H1 (cell line): ENCODE measurements around the gene CBLC. TPM values are rescaled to one million over a fixed set of nuclear protein-coding genes. Genes with fewer than 3 reads are reported as not detected.

Source experiments
- CTCF ChIA-PET: fragments of 300-600 bp; sonication (Branson Sonifier 250); formaldehyde crosslinking; loops from one replicate; lab custom pipeline; 2021; ENCODE audit not compliant: partially characterized antibody; lab: Charles Lee
- POLR2A ChIA-PET: fragments of 300-600 bp; sonication (Branson Sonifier 250); formaldehyde crosslinking; loops from one replicate; lab custom pipeline; 2021; ENCODE audit warnings: inconsistent platforms; ENCODE audit not compliant: partially characterized antibody; lab: Charles Lee
- DNase-seq, 2 experiments: peaks; one replicate each; pipeline versions ENCODE4 v3.0.0 to v3.0.0-alpha.2; 2010 to 2022; ENCODE audit warnings: low spot score in 2 of 2, low read depth in 1 of 2, mixed read lengths in 1 of 2
- FAIRE-seq: peaks from 2 replicates; lab custom pipeline; 2011; peaks lifted over from hg19 to GRCh38; lab: Jason Lieb, UNC
- H2AFZ ChIP-seq: 2 replicates; pipeline ENCODE4 v1.8.1; 2012; ENCODE audit warnings: low read length, inconsistent platforms
- H2AK5ac ChIP-seq: 2 replicates; pipeline ENCODE4 v1.6.1; 2013; ENCODE audit warnings: low read depth, low read length
- H2BK120ac ChIP-seq: replicated peaks from 2 replicates; pipeline ENCODE3; 2013; ENCODE audit warnings: low read depth, low read length, inconsistent platforms
- H2BK12ac ChIP-seq: 2 replicates; pipeline ENCODE4 v1.6.1; 2013; ENCODE audit warnings: low read depth, low read length
- H2BK15ac ChIP-seq: 2 replicates; pipeline ENCODE4 v1.6.1; 2013; ENCODE audit warnings: low read length
- H2BK20ac ChIP-seq: 2 replicates; pipeline ENCODE4 v1.6.1; 2013; ENCODE audit warnings: low read length
- H2BK5ac ChIP-seq: 2 replicates; pipeline ENCODE4 v1.6.1; 2013; ENCODE audit warnings: low read depth, low read length
- H3K14ac ChIP-seq: 2 replicates; pipeline ENCODE4 v1.6.1; 2013; ENCODE audit warnings: inconsistent platforms; ENCODE audit not compliant: insufficient read length
- H3K18ac ChIP-seq: 2 replicates; pipeline ENCODE4 v1.6.1; 2013; ENCODE audit warnings: low read length; ENCODE audit errors: extremely low read depth
- H3K23ac ChIP-seq: 2 replicates; pipeline ENCODE4 v1.6.1; 2013; ENCODE audit warnings: inconsistent platforms; ENCODE audit not compliant: insufficient read length
- H3K23me2 ChIP-seq: 2 replicates; pipeline ENCODE4 v1.6.1; 2013; ENCODE audit warnings: low read depth, low read length
- H3K27ac ChIP-seq: 2 replicates; pipeline ENCODE4 v1.6.1; 2011; ENCODE audit warnings: low read depth, low read length, inconsistent platforms
- H3K27me3 ChIP-seq, 4 experiments: replicated peaks in 1 of 4; 1 replicate in 1 of 4; 2 replicates in 3 of 4; pipeline versions ENCODE4 v1.6.1 to v1.8.1; 2011 to 2013; ENCODE audit warnings: low read length in 3 of 4, mild to moderate bottlenecking in 3 of 4, inconsistent platforms in 2 of 4, mixed read lengths in 2 of 4, moderate library complexity in 1 of 4; ENCODE audit not compliant: control insufficient read depth in 3 of 4, insufficient read depth in 3 of 4; ENCODE audit errors: extremely low read depth in 1 of 4
- H3K36me3 ChIP-seq, 4 experiments: 2 replicates each; pipeline versions ENCODE4 v1.6.1 to v1.8.1; 2011 to 2013; ENCODE audit warnings: mild to moderate bottlenecking in 4 of 4, low read length in 3 of 4, moderate library complexity in 2 of 4, control low read depth in 1 of 4, inconsistent platforms in 1 of 4; ENCODE audit not compliant: insufficient read depth in 4 of 4, control insufficient read depth in 2 of 4
- H3K4ac ChIP-seq: replicated peaks from 2 replicates; pipeline ENCODE3; 2013; ENCODE audit warnings: low read length, low read depth, mixed read lengths, inconsistent platforms; ENCODE audit not compliant: insufficient read length
- H3K4me1 ChIP-seq, 4 experiments: replicated peaks in 1 of 4; 1 replicate in 1 of 4; 2 replicates in 3 of 4; pipeline versions ENCODE4 v1.6.1 to v1.8.1; 2011 to 2013; ENCODE audit warnings: low read length in 3 of 4, inconsistent platforms in 2 of 4, mixed read lengths in 1 of 4; ENCODE audit not compliant: insufficient read depth in 4 of 4, control insufficient read depth in 3 of 4
- H3K4me2 ChIP-seq, 2 experiments: 2 replicates each; pipeline versions ENCODE4 v1.6.1 to v1.8.1; 2011 to 2013; ENCODE audit warnings: low read depth in 2 of 2, low read length in 2 of 2, control low read depth in 1 of 2, inconsistent platforms in 1 of 2, mild to moderate bottlenecking in 1 of 2; ENCODE audit not compliant: insufficient read depth in 1 of 2
- H3K4me3 ChIP-seq, 4 experiments: fragments of 200-600, 300-600 bp in 1 of 4; sonication (generic), shearing (Covaris generic), sonication (Bioruptor Twin) in 1 of 4; 2 replicates each; pipeline versions ENCODE4 v1.5.1 to v1.8.1; 2011 to 2016; ENCODE audit warnings: low read length in 4 of 4, low read depth in 3 of 4, control low read depth in 2 of 4, inconsistent platforms in 2 of 4, mild to moderate bottlenecking in 2 of 4, mixed read lengths in 1 of 4, moderate library complexity in 1 of 4; ENCODE audit not compliant: insufficient read depth in 2 of 4; ENCODE audit errors: extremely low read depth in 1 of 4
- H3K56ac ChIP-seq: replicated peaks from 2 replicates; pipeline ENCODE3; 2013; ENCODE audit warnings: low read depth, mild to moderate bottlenecking, mixed read lengths, low read length, inconsistent platforms; ENCODE audit not compliant: insufficient read length
- H3K79me1 ChIP-seq: 2 replicates; pipeline ENCODE4 v1.6.1; 2013; ENCODE audit warnings: low read depth, low read length, control low read depth
- H3K79me2 ChIP-seq, 2 experiments: 2 replicates each; pipeline versions ENCODE4 v1.6.1 to v1.8.1; 2012 to 2013; ENCODE audit warnings: low read length in 2 of 2, mild to moderate bottlenecking in 2 of 2, inconsistent platforms in 1 of 2; ENCODE audit not compliant: insufficient read depth in 2 of 2, control insufficient read depth in 1 of 2
- H3K9ac ChIP-seq, 4 experiments: replicated peaks in 1 of 4; 1 replicate in 1 of 4; 2 replicates in 3 of 4; pipeline versions ENCODE4 v1.6.1 to v1.8.1; 2011 to 2013; ENCODE audit warnings: low read depth in 3 of 4, low read length in 3 of 4, control low read depth in 2 of 4, mild to moderate bottlenecking in 2 of 4, moderate library complexity in 2 of 4, inconsistent platforms in 1 of 4; ENCODE audit errors: extremely low read depth in 1 of 4
- H3K9me3 ChIP-seq, 2 experiments: 2 replicates each; pipeline versions ENCODE4 v1.6.1 to v1.8.1; 2012 to 2013; ENCODE audit warnings: mild to moderate bottlenecking in 2 of 2, moderate library complexity in 2 of 2, control low read depth in 1 of 2, inconsistent platforms in 1 of 2, low read depth in 1 of 2, low read length in 1 of 2, mixed read lengths in 1 of 2; ENCODE audit not compliant: insufficient read depth in 2 of 2
- H4K20me1 ChIP-seq, 2 experiments: replicated peaks in 1 of 2; 2 replicates each; pipeline versions ENCODE3 to v1.8.1; 2011 to 2013; ENCODE audit warnings: inconsistent platforms in 2 of 2, low read length in 2 of 2, mild to moderate bottlenecking in 1 of 2; ENCODE audit not compliant: insufficient read depth in 2 of 2, control insufficient read depth in 1 of 2
- H4K5ac ChIP-seq: 2 replicates; pipeline ENCODE4 v1.6.1; 2013; ENCODE audit warnings: low read length, low read depth, mixed read lengths, inconsistent platforms; ENCODE audit not compliant: insufficient read length
- H4K8ac ChIP-seq: 2 replicates; pipeline ENCODE4 v1.8.0; 2013; ENCODE audit warnings: mild to moderate bottlenecking, moderate library complexity, low read length, inconsistent platforms; ENCODE audit not compliant: insufficient read depth; ENCODE audit errors: extremely low read depth
- H4K91ac ChIP-seq: replicated peaks from 2 replicates; pipeline ENCODE3; 2013; ENCODE audit warnings: low read length, mixed read lengths, inconsistent platforms; ENCODE audit not compliant: insufficient read length
- CBX8 ChIP-seq: fragments of 300-800, 300-1000 bp; sonication (generic); IDR thresholded peaks from 2 replicates; pipeline ENCODE4 v1.7.1; 2016; ENCODE audit warnings: low read depth, low read length, borderline replicate concordance
- EZH2 ChIP-seq: fragments of 200-600 bp; sonication (generic); IDR thresholded peaks from 2 replicates; pipeline ENCODE4 v1.7.1; 2012; ENCODE audit warnings: low read depth, mild to moderate bottlenecking, moderate library complexity, low read length, inconsistent platforms; ENCODE audit not compliant: severe bottlenecking
- RAD21 ChIP-seq, 2 experiments: IDR thresholded peaks in 1 of 2; conservative IDR thresholded peaks in 1 of 2; 2 replicates each; pipeline ENCODE4 v1.6.1; 2011; ENCODE audit warnings: low read depth in 2 of 2, low read length in 2 of 2, improper control_type of control experiment in 1 of 2, inconsistent platforms in 1 of 2, mild to moderate bottlenecking in 1 of 2, moderate library complexity in 1 of 2
- SIRT6 ChIP-seq: IDR thresholded peaks from one replicate; pipeline ENCODE4 v1.7.1; 2012; ENCODE audit warnings: low read length, inconsistent platforms
- WGBS, 2 experiments: shearing (Covaris generic) in 1 of 2; methylation state at CpG; one replicate each; pipeline versions ENCODE4 v1.1.6 to v1.1.7; 2013 to 2015; ENCODE audit warnings: low lambda C conversion rate in 2 of 2, mixed read lengths in 2 of 2, inconsistent platforms in 1 of 2, low coverage in 1 of 2, missing lambda C conversion rate in 1 of 2; ENCODE audit not compliant: insufficient replicate concordance in 2 of 2, insufficient coverage in 1 of 2, insufficient read length in 1 of 2; ENCODE audit errors: extremely low coverage in 1 of 2, missing lambda C conversion rate in 1 of 2; 5-methylcytosine and 5-hydroxymethylcytosine counted together
- polyA plus RNA-seq, 7 experiments: library from polyadenylated mRNA; depleted of rRNA in 3 of 7; stranded (reverse) in 5 of 7; unstranded in 2 of 7; fragments of >200 nt in 5 of 7; fragments of 200-250 nt in 2 of 7; gene quantifications; 1 replicate in 5 of 7; 2 replicates in 1 of 7; 4 replicates in 1 of 7; pipeline versions ENCODE4 v1.2.1 to v1.2.3, GENCODE V29; 2011 to 2013; ENCODE audit warnings: missing spikeins in 2 of 7, mixed read lengths in 2 of 7
- total RNA-seq: library from RNA; stranded (reverse); fragmentation: NEBNext Ultra II Directional; extraction: Animal tissue kit (Norgen Biotek cat#: 25700); gene quantifications from 2 replicates; pipeline ENCODE4 v1.2.1, GENCODE V29; 2021

Gene CBLC
- total and polyA plus RNA-seq, 2 of the 8 experiments (the other 6 are each of a cell fraction or from before 2014, with no cell fraction given), result 17.4 to 35.7 TPM

DNA sequence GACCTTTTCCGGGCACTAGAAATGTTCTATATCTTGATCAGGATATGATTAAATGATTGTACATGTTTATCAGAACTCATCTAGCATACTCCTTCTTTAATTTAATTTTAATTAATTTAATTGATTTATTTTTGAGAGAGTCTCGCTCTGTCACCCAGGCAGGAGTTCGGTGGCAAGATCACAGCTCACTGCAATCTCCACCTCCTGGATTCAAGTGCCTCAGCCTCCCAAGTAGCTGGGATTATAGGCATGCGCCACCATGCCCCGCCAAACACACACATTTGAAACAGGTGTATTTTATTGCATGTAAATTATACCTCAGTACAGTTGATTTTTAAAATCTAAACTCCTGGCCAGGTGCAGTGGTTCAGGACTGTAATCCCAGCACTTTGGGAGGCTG lies 46.6 kb upstream of the CBLC start:
- H3K36me3 ChIP-seq, result no peaks in the 10 kb centered on the region
- ChIA-PET CTCF (interaction anchor here (0.6 to 20.6 kb wide), 9 partner anchors 8 to 114 kb away, joined by 4 to 468 read pairs (median 5); partner anchors contain the start of gene BCAM), POLR2A (interaction anchor here (1.3 kb wide), 1 partner anchor 9 kb away, joined by 3 read pairs; no protein-coding TSS in a partner anchor)
- no peak overlapping the region for H3K4me2 ChIP-seq
- FAIRE-seq, result no peak
- no peak overlapping the region for H3K9ac ChIP-seq
- no peak overlapping the region for H2AK5ac ChIP-seq
- no peaks in the 10 kb centered on the region for H3K27me3 ChIP-seq
- H3K9me3 ChIP-seq, result no peaks in the 10 kb centered on the region
- no peaks in the 10 kb centered on the region for H3K79me1 ChIP-seq
- H4K91ac ChIP-seq, result no peak overlapping the region
- no peak overlapping the region for H2AFZ ChIP-seq
- WGBS, 2 experiments, result 95% methylated on average over 5 of the region's 5 CpGs; no CpG with 5 or more reads in 1 of the 2 experiments
- no peak overlapping the region for H4K5ac ChIP-seq
- no peak overlapping the region for H3K56ac ChIP-seq
- H2BK20ac ChIP-seq, result no peak overlapping the region
- no peak overlapping the region for H3K27ac ChIP-seq
- no peak overlapping the region for H3K14ac ChIP-seq
- H4K8ac ChIP-seq, result no peak overlapping the region
- no peak overlapping the region for H2BK15ac ChIP-seq
- H3K4ac ChIP-seq, result no peak overlapping the region
- no peak overlapping the region for H2BK120ac ChIP-seq
- no peaks in the 10 kb centered on the region for H3K4me1 ChIP-seq
- no peaks in the 10 kb centered on the region for H4K20me1 ChIP-seq
- no peak overlapping the region for H3K23ac ChIP-seq
- no peak overlapping the region for H3K4me3 ChIP-seq
- H3K23me2 ChIP-seq, result no peaks in the 10 kb centered on the region
- H2BK5ac ChIP-seq, result no peak overlapping the region
- H3K79me2 ChIP-seq, result no peaks in the 10 kb centered on the region
- no peak overlapping the region for H2BK12ac ChIP-seq
- TF ChIP-seq SIRT6 (no peak), EZH2 (no peak), RAD21 (IDR thresholded peaks at IDR 0.05 in 1 of 2, conservative IDR thresholded peaks at IDR 0.05 in 1 of 2; ENCODE audit: low read depth in 2 of 2, low read length in 2 of 2) (no peak), CBX8 (no peak)
- no peak overlapping the region for H3K18ac ChIP-seq
- DNase-seq, result no peak
